Retinal pigment epithelial cell (primary cell): ENCODE results near the gene ZNF490.

Experiments used
- DNase-seq: peaks from one replicate; pipeline ENCODE4 v3.0.0-alpha.2; 2010; ENCODE audit warnings: low read depth
- H3K4me3 ChIP-seq: 2 replicates; pipeline ENCODE4 v1.5.1; 2011; ENCODE audit warnings: mild to moderate bottlenecking, low read length, control low read depth, moderate library complexity
- CTCF ChIP-seq: conservative IDR thresholded peaks from 2 replicates; pipeline ENCODE4 v1.5.1; 2011; ENCODE audit warnings: low read depth, low read length, control low read depth, inconsistent platforms

ZNF490 gene

GRCh38 chr19:12639901-12640613 is 29.4 kb upstream of the ZNF490 start:
- peak; percentile 76 for TF ChIP-seq CTCF
- H3K4me3 ChIP-seq: no peak overlapping the region
- DNase-seq: peak; percentile 26

- no peak overlapping the region for H3K4me3 ChIP-seq
- no peak for TF ChIP-seq CTCF
- no peak for DNase-seq
Measured at GRCh38 chr19:12638611-12639182, 28.1 kb upstream of the ZNF490 start.

GRCh38 chr19:12636631-12637030 is 26.0 kb upstream of the ZNF490 start:
- DNase-seq: no peak
- H3K4me3 ChIP-seq: no peak overlapping the region
- no peak for TF ChIP-seq CTCF

GRCh38 chr19:12629215-12629614 is 18.6 kb upstream of the ZNF490 start:
- no peak overlapping the region for H3K4me3 ChIP-seq
- DNase-seq: no peak
- TF ChIP-seq CTCF: no peak

GRCh38 chr19:12628040-12629022 is 17.7 kb upstream of the ZNF490 start:
- TF ChIP-seq CTCF: no peak
- DNase-seq: no peak
- no peak overlapping the region for H3K4me3 ChIP-seq

GRCh38 chr19:12626958-12627357 is 16.3 kb upstream of the ZNF490 start:
- TF ChIP-seq CTCF: no peak
- no peak overlapping the region for H3K4me3 ChIP-seq
- DNase-seq: no peak
